HCT116 (cell line): ENCODE data around the gene PRKN. TPM values are rescaled to one million over a fixed set of nuclear protein-coding genes. Genes with fewer than 3 reads are reported as not detected.

ENCODE experiments used
- ATAC-seq: fragments of 200-7000 bp; cut with Tn5 transposase; 2 replicates; pipeline ENCODE4 v1.9.1; 2020; ENCODE audit warnings: mild to moderate bottlenecking, moderate library complexity
- BruUV-seq: library from RNA; stranded (reverse); fragments of 400-500 nt; replicated peaks from 2 replicates; lab custom pipeline; 2021; lab: Mats Ljungman, UMichigan
- CTCF ChIA-PET: fragments of 300-600 bp; sonication (Branson Sonifier 250); formaldehyde crosslinking; loops from one replicate; lab custom pipeline; 2021; ENCODE audit warnings: antibody characterized with exemption; lab: Charles Lee
- POLR2A ChIA-PET: fragments of 300-600, 350-600 bp; sonication (Branson Sonifier 250); formaldehyde crosslinking; loops from one replicate; lab custom pipeline; 2021; ENCODE audit warnings: antibody characterized with exemption; lab: Charles Lee
- RAD21 ChIA-PET, 2 experiments: fragments of 300-600 bp; sonication (Branson Sonifier 250); formaldehyde crosslinking; loops; one replicate each; lab custom pipeline; 2023; ENCODE audit warnings: low total read pairs in 2 of 2; ENCODE audit not compliant: uncharacterized antibody in 2 of 2, unreplicated experiment in 2 of 2, low non-redundant PET in 1 of 2; lab: Charles Lee
- DNase-seq: peaks from one replicate; pipeline ENCODE4 v3.0.0-alpha.2; 2010; ENCODE audit warnings: low read depth, low spot score
- H2AFZ ChIP-seq: fragments of 200-600 bp; shearing (Covaris generic), sonication (generic); 2 replicates; pipeline ENCODE4 v1.6.1; 2017; ENCODE audit warnings: low read depth, mixed run types, mixed read lengths, antibody characterized with exemption, low read length; ENCODE audit not compliant: poor library complexity, severe bottlenecking
- H3K27ac ChIP-seq: 2 replicates; pipeline ENCODE4 v1.5.1; 2012; ENCODE audit warnings: low read depth, low read length
- H3K27me3 ChIP-seq: fragments of 200-600 bp; sonication (generic); 2 replicates; pipeline ENCODE4 v1.6.1; 2016; ENCODE audit warnings: mixed run types, low read length, mixed read lengths; ENCODE audit not compliant: insufficient read depth
- H3K36me3 ChIP-seq, 2 experiments: fragments of 200-500 bp in 1 of 2; fragments of 200-600 bp in 1 of 2; sonication (Bioruptor generic) in 1 of 2; sonication (generic) in 1 of 2; 2 replicates each; pipeline versions ENCODE4 v1.5.1 to v1.6.1; 2014 to 2016; ENCODE audit warnings: low read length in 2 of 2, inconsistent platforms in 1 of 2, mixed read lengths in 1 of 2, mixed run types in 1 of 2; ENCODE audit not compliant: insufficient read depth in 2 of 2, control insufficient read depth in 1 of 2
- H3K4me1 ChIP-seq, 2 experiments: fragments of 200-600 bp in 1 of 2; sonication (generic) in 1 of 2; 2 replicates each; pipeline versions ENCODE4 v1.5.1 to v1.6.1; 2012 to 2017; ENCODE audit warnings: low read length in 2 of 2, inconsistent platforms in 1 of 2, mild to moderate bottlenecking in 1 of 2, mixed read lengths in 1 of 2, mixed run types in 1 of 2, moderate library complexity in 1 of 2; ENCODE audit not compliant: insufficient read depth in 2 of 2, control insufficient read depth in 1 of 2
- H3K4me2 ChIP-seq: fragments of 200-600 bp; sonication (generic); 2 replicates; pipeline ENCODE4 v1.6.1; 2017; ENCODE audit warnings: mixed run types, low read length, mixed read lengths
- H3K4me3 ChIP-seq, 2 experiments: fragments of 200-600 bp in 1 of 2; sonication (generic) in 1 of 2; replicated peaks in 1 of 2; 2 replicates each; pipeline ENCODE4 v1.5.1; 2011 to 2016; ENCODE audit warnings: low read length in 2 of 2, control low read depth in 1 of 2, low read depth in 1 of 2, mild to moderate bottlenecking in 1 of 2, mixed read lengths in 1 of 2, mixed run types in 1 of 2
- H3K79me2 ChIP-seq: fragments of 200-600 bp; sonication (generic); 2 replicates; pipeline ENCODE4 v1.6.1; 2017; ENCODE audit warnings: mild to moderate bottlenecking, mixed run types, low read length, moderate library complexity, mixed read lengths; ENCODE audit not compliant: insufficient read depth
- H3K9ac ChIP-seq: fragments of 200-600 bp; sonication (generic); 2 replicates; pipeline ENCODE4 v1.6.1; 2016; ENCODE audit warnings: low read length, mixed read lengths
- H3K9me2 ChIP-seq: fragments of 200-600 bp; sonication (generic), shearing (Covaris generic); 2 replicates; pipeline ENCODE4 v1.6.1; 2017; ENCODE audit warnings: mixed run types, mild to moderate bottlenecking, moderate library complexity; ENCODE audit not compliant: insufficient read depth
- H3K9me3 ChIP-seq, 2 experiments: fragments of 200-500 bp in 1 of 2; fragments of 200-600 bp in 1 of 2; sonication (Bioruptor generic) in 1 of 2; sonication (generic) in 1 of 2; 2 replicates each; pipeline ENCODE4 v1.6.1; 2014 to 2017; ENCODE audit warnings: low read length in 2 of 2, mixed read lengths in 2 of 2, inconsistent platforms in 1 of 2, low read depth in 1 of 2, mild to moderate bottlenecking in 1 of 2, mixed run types in 1 of 2, moderate library complexity in 1 of 2; ENCODE audit not compliant: control insufficient read depth in 1 of 2, insufficient read depth in 1 of 2
- H4K20me1 ChIP-seq: fragments of 200-600 bp; sonication (generic), shearing (Covaris generic); 2 replicates; pipeline ENCODE4 v1.6.1; 2017; ENCODE audit warnings: mixed run types, mild to moderate bottlenecking, moderate library complexity; ENCODE audit not compliant: insufficient read depth
- ATF3 ChIP-seq: IDR thresholded peaks from 2 replicates; pipeline ENCODE4 v1.6.1; 2012
- CBX3 ChIP-seq: IDR thresholded peaks from 2 replicates; pipeline ENCODE4 v1.6.1; 2012; ENCODE audit warnings: low read depth
- CTCF ChIP-seq, 3 experiments: fragments of 200-600 bp in 1 of 3; sonication (generic) in 1 of 3; IDR thresholded peaks in 2 of 3; conservative IDR thresholded peaks in 1 of 3; 2 replicates each; pipeline ENCODE4 v1.5.1; 2012 to 2017; ENCODE audit warnings: low read depth in 2 of 3, low read length in 2 of 3, antibody characterized with exemption in 1 of 3, borderline replicate concordance in 1 of 3, control low read depth in 1 of 3, mild to moderate bottlenecking in 1 of 3, mixed read lengths in 1 of 3, mixed run types in 1 of 3, moderate library complexity in 1 of 3; ENCODE audit not compliant: insufficient read depth in 1 of 3
- EGR1 ChIP-seq: IDR thresholded peaks from 2 replicates; pipeline ENCODE4 v1.6.1; 2012; ENCODE audit warnings: low read depth
- ELF1 ChIP-seq: IDR thresholded peaks from 2 replicates; pipeline ENCODE4 v1.6.1; 2012; ENCODE audit warnings: low read depth, borderline replicate concordance
- FOSL1 ChIP-seq: IDR thresholded peaks from 2 replicates; pipeline ENCODE4 v1.6.1; 2012; ENCODE audit warnings: low read depth
- POLR2A ChIP-seq: IDR thresholded peaks from 2 replicates; pipeline ENCODE4 v1.7.0; 2011; ENCODE audit warnings: borderline replicate concordance; ENCODE audit not compliant: insufficient read depth, insufficient read length; ENCODE audit errors: extremely low read depth
- POLR2AphosphoS5 ChIP-seq: IDR thresholded peaks from 2 replicates; pipeline ENCODE4 v1.6.1; 2011; ENCODE audit warnings: mild to moderate bottlenecking, low read depth, low read length, moderate library complexity
- RAD21 ChIP-seq: IDR thresholded peaks from 2 replicates; pipeline ENCODE4 v1.6.1; 2012; ENCODE audit warnings: low read depth, mild to moderate bottlenecking
- REST ChIP-seq: IDR thresholded peaks from 2 replicates; pipeline ENCODE4 v1.6.1; 2012; ENCODE audit warnings: low read depth
- SP1 ChIP-seq: IDR thresholded peaks from 2 replicates; pipeline ENCODE4 v1.6.1; 2012; ENCODE audit warnings: low read depth
- TCF7L2 ChIP-seq: IDR thresholded peaks from 2 replicates; pipeline ENCODE4 v1.7.0; 2011; ENCODE audit warnings: borderline replicate concordance, inconsistent platforms; ENCODE audit not compliant: insufficient read depth, insufficient read length; ENCODE audit errors: extremely low read depth
- ZBTB33 ChIP-seq: IDR thresholded peaks from 2 replicates; pipeline ENCODE4 v1.6.1; 2011; ENCODE audit warnings: mild to moderate bottlenecking, low read length, moderate library complexity; ENCODE audit not compliant: insufficient replicate concordance; ENCODE audit errors: extremely low read depth
- ZFX ChIP-seq: fragments of 450-650 bp; IDR thresholded peaks from 2 replicates; pipeline ENCODE4 v1.6.1; 2017
- ZNF274 ChIP-seq: fragments of 200-500 bp; sonication (Bioruptor generic); IDR thresholded peaks from 2 replicates; pipeline ENCODE4 v1.6.1; 2014; ENCODE audit warnings: mild to moderate bottlenecking, low read depth, low read length, inconsistent platforms
- intact Hi-C: fragments of 100-400 bp; cut with micrococcal nuclease; formaldehyde crosslinking; loops from 2 replicates; pipeline ENCODE4 v1.10.0; 2022
- total RNA-seq: library from RNA; stranded (reverse); gene quantifications from one replicate; pipeline ENCODE4 v1.2.1, GENCODE V29; 2021; ENCODE audit not compliant: unreplicated experiment

The PRKN gene
- total RNA-seq, 1 experiment from 2014 or later, result 2.6 TPM

- no peak for ATAC-seq
- TF ChIP-seq REST, result no peak
- no peak for TF ChIP-seq ELF1
- TF ChIP-seq ZNF274, result no peak
- TF ChIP-seq ZBTB33, result no peak
- TF ChIP-seq CBX3, result no peak
- no peak for TF ChIP-seq ZFX
- TF ChIP-seq CTCF (IDR thresholded peaks at IDR 0.05 in 2 of 3, conservative IDR thresholded peaks at IDR 0.05 in 1 of 3; ENCODE audit: borderline replicate concordance in 1 of 3, insufficient read depth in 1 of 3, low read depth in 2 of 3, low read length in 2 of 3), result no peak
- TF ChIP-seq POLR2A, result no peak
- TF ChIP-seq SP1, result no peak
- TF ChIP-seq EGR1, result no peak
- no peak for TF ChIP-seq RAD21
- no peak for TF ChIP-seq TCF7L2
- TF ChIP-seq POLR2AphosphoS5, result no peak
- TF ChIP-seq ATF3, result no peak
- TF ChIP-seq FOSL1, result no peak
- Histone ChIP-seq H3K9me2 (no peaks in the 10 kb centered on the region), H3K4me1 (no peaks in the 10 kb centered on the region), H3K79me2 (no peaks in the 10 kb centered on the region), H3K4me2 (no peak overlapping the region), H3K4me3 (no peak overlapping the region), H3K27ac (no peak overlapping the region), H3K9me3 (no peaks in the 10 kb centered on the region), H3K27me3 (no peaks in the 10 kb centered on the region), H4K20me1 (no peaks in the 10 kb centered on the region), H3K9ac (no peak overlapping the region), H2AFZ (no peak overlapping the region), H3K36me3 (no peaks in the 10 kb centered on the region)
- CTCF ChIA-PET, result no interaction called here
- DNase-seq, result no peak
- RAD21 ChIA-PET, result no interaction called here
- intact Hi-C loops, result no loop called here
- POLR2A ChIA-PET, result no interaction called here
- no TSS peak for BruUV-seq
These were observed 1056.4 kb downstream of the PRKN start for GRCh38 chr6:161671117-161671516.
